H1 (cell line): ENCODE results near the gene AK2. TPM values are rescaled to one million over a fixed set of nuclear protein-coding genes. Genes with fewer than 3 reads are reported as not detected.

Experiments used
- CTCF ChIA-PET: fragments of 300-600 bp; sonication (Branson Sonifier 250); formaldehyde crosslinking; loops from one replicate; lab custom pipeline; 2021; ENCODE audit not compliant: partially characterized antibody; lab: Charles Lee
- POLR2A ChIA-PET: fragments of 300-600 bp; sonication (Branson Sonifier 250); formaldehyde crosslinking; loops from one replicate; lab custom pipeline; 2021; ENCODE audit warnings: inconsistent platforms; ENCODE audit not compliant: partially characterized antibody; lab: Charles Lee
- DNase-seq, 2 experiments: peaks; one replicate each; pipeline versions ENCODE4 v3.0.0 to v3.0.0-alpha.2; 2010 to 2022; ENCODE audit warnings: low spot score in 2 of 2, low read depth in 1 of 2, mixed read lengths in 1 of 2
- FAIRE-seq: peaks from 2 replicates; lab custom pipeline; 2011; peaks lifted over from hg19 to GRCh38; lab: Jason Lieb, UNC
- H2AFZ ChIP-seq: 2 replicates; pipeline ENCODE4 v1.8.1; 2012; ENCODE audit warnings: low read length, inconsistent platforms
- H2AK5ac ChIP-seq: 2 replicates; pipeline ENCODE4 v1.6.1; 2013; ENCODE audit warnings: low read depth, low read length
- H2BK120ac ChIP-seq: replicated peaks from 2 replicates; pipeline ENCODE3; 2013; ENCODE audit warnings: low read depth, low read length, inconsistent platforms
- H2BK12ac ChIP-seq: 2 replicates; pipeline ENCODE4 v1.6.1; 2013; ENCODE audit warnings: low read depth, low read length
- H2BK15ac ChIP-seq: 2 replicates; pipeline ENCODE4 v1.6.1; 2013; ENCODE audit warnings: low read length
- H2BK20ac ChIP-seq: 2 replicates; pipeline ENCODE4 v1.6.1; 2013; ENCODE audit warnings: low read length
- H2BK5ac ChIP-seq: 2 replicates; pipeline ENCODE4 v1.6.1; 2013; ENCODE audit warnings: low read depth, low read length
- H3K14ac ChIP-seq: 2 replicates; pipeline ENCODE4 v1.6.1; 2013; ENCODE audit warnings: inconsistent platforms; ENCODE audit not compliant: insufficient read length
- H3K18ac ChIP-seq: 2 replicates; pipeline ENCODE4 v1.6.1; 2013; ENCODE audit warnings: low read length; ENCODE audit errors: extremely low read depth
- H3K23ac ChIP-seq: 2 replicates; pipeline ENCODE4 v1.6.1; 2013; ENCODE audit warnings: inconsistent platforms; ENCODE audit not compliant: insufficient read length
- H3K23me2 ChIP-seq: 2 replicates; pipeline ENCODE4 v1.6.1; 2013; ENCODE audit warnings: low read depth, low read length
- H3K27ac ChIP-seq: 2 replicates; pipeline ENCODE4 v1.6.1; 2011; ENCODE audit warnings: low read depth, low read length, inconsistent platforms
- H3K27me3 ChIP-seq, 4 experiments: replicated peaks in 1 of 4; 1 replicate in 1 of 4; 2 replicates in 3 of 4; pipeline versions ENCODE4 v1.6.1 to v1.8.1; 2011 to 2013; ENCODE audit warnings: low read length in 3 of 4, mild to moderate bottlenecking in 3 of 4, inconsistent platforms in 2 of 4, mixed read lengths in 2 of 4, moderate library complexity in 1 of 4; ENCODE audit not compliant: control insufficient read depth in 3 of 4, insufficient read depth in 3 of 4; ENCODE audit errors: extremely low read depth in 1 of 4
- H3K36me3 ChIP-seq, 4 experiments: 2 replicates each; pipeline versions ENCODE4 v1.6.1 to v1.8.1; 2011 to 2013; ENCODE audit warnings: mild to moderate bottlenecking in 4 of 4, low read length in 3 of 4, moderate library complexity in 2 of 4, control low read depth in 1 of 4, inconsistent platforms in 1 of 4; ENCODE audit not compliant: insufficient read depth in 4 of 4, control insufficient read depth in 2 of 4
- H3K4ac ChIP-seq: replicated peaks from 2 replicates; pipeline ENCODE3; 2013; ENCODE audit warnings: low read length, low read depth, mixed read lengths, inconsistent platforms; ENCODE audit not compliant: insufficient read length
- H3K4me1 ChIP-seq, 4 experiments: replicated peaks in 1 of 4; 1 replicate in 1 of 4; 2 replicates in 3 of 4; pipeline versions ENCODE4 v1.6.1 to v1.8.1; 2011 to 2013; ENCODE audit warnings: low read length in 3 of 4, inconsistent platforms in 2 of 4, mixed read lengths in 1 of 4; ENCODE audit not compliant: insufficient read depth in 4 of 4, control insufficient read depth in 3 of 4
- H3K4me2 ChIP-seq, 2 experiments: 2 replicates each; pipeline versions ENCODE4 v1.6.1 to v1.8.1; 2011 to 2013; ENCODE audit warnings: low read depth in 2 of 2, low read length in 2 of 2, control low read depth in 1 of 2, inconsistent platforms in 1 of 2, mild to moderate bottlenecking in 1 of 2; ENCODE audit not compliant: insufficient read depth in 1 of 2
- H3K4me3 ChIP-seq, 4 experiments: fragments of 200-600, 300-600 bp in 1 of 4; sonication (generic), shearing (Covaris generic), sonication (Bioruptor Twin) in 1 of 4; 2 replicates each; pipeline versions ENCODE4 v1.5.1 to v1.8.1; 2011 to 2016; ENCODE audit warnings: low read length in 4 of 4, low read depth in 3 of 4, control low read depth in 2 of 4, inconsistent platforms in 2 of 4, mild to moderate bottlenecking in 2 of 4, mixed read lengths in 1 of 4, moderate library complexity in 1 of 4; ENCODE audit not compliant: insufficient read depth in 2 of 4; ENCODE audit errors: extremely low read depth in 1 of 4
- H3K56ac ChIP-seq: replicated peaks from 2 replicates; pipeline ENCODE3; 2013; ENCODE audit warnings: low read depth, mild to moderate bottlenecking, mixed read lengths, low read length, inconsistent platforms; ENCODE audit not compliant: insufficient read length
- H3K79me1 ChIP-seq: 2 replicates; pipeline ENCODE4 v1.6.1; 2013; ENCODE audit warnings: low read depth, low read length, control low read depth
- H3K79me2 ChIP-seq, 2 experiments: 2 replicates each; pipeline versions ENCODE4 v1.6.1 to v1.8.1; 2012 to 2013; ENCODE audit warnings: low read length in 2 of 2, mild to moderate bottlenecking in 2 of 2, inconsistent platforms in 1 of 2; ENCODE audit not compliant: insufficient read depth in 2 of 2, control insufficient read depth in 1 of 2
- H3K9ac ChIP-seq, 4 experiments: replicated peaks in 1 of 4; 1 replicate in 1 of 4; 2 replicates in 3 of 4; pipeline versions ENCODE4 v1.6.1 to v1.8.1; 2011 to 2013; ENCODE audit warnings: low read depth in 3 of 4, low read length in 3 of 4, control low read depth in 2 of 4, mild to moderate bottlenecking in 2 of 4, moderate library complexity in 2 of 4, inconsistent platforms in 1 of 4; ENCODE audit errors: extremely low read depth in 1 of 4
- H3K9me3 ChIP-seq, 2 experiments: 2 replicates each; pipeline versions ENCODE4 v1.6.1 to v1.8.1; 2012 to 2013; ENCODE audit warnings: mild to moderate bottlenecking in 2 of 2, moderate library complexity in 2 of 2, control low read depth in 1 of 2, inconsistent platforms in 1 of 2, low read depth in 1 of 2, low read length in 1 of 2, mixed read lengths in 1 of 2; ENCODE audit not compliant: insufficient read depth in 2 of 2
- H4K20me1 ChIP-seq, 2 experiments: replicated peaks in 1 of 2; 2 replicates each; pipeline versions ENCODE3 to v1.8.1; 2011 to 2013; ENCODE audit warnings: inconsistent platforms in 2 of 2, low read length in 2 of 2, mild to moderate bottlenecking in 1 of 2; ENCODE audit not compliant: insufficient read depth in 2 of 2, control insufficient read depth in 1 of 2
- H4K5ac ChIP-seq: 2 replicates; pipeline ENCODE4 v1.6.1; 2013; ENCODE audit warnings: low read length, low read depth, mixed read lengths, inconsistent platforms; ENCODE audit not compliant: insufficient read length
- H4K8ac ChIP-seq: 2 replicates; pipeline ENCODE4 v1.8.0; 2013; ENCODE audit warnings: mild to moderate bottlenecking, moderate library complexity, low read length, inconsistent platforms; ENCODE audit not compliant: insufficient read depth; ENCODE audit errors: extremely low read depth
- H4K91ac ChIP-seq: replicated peaks from 2 replicates; pipeline ENCODE3; 2013; ENCODE audit warnings: low read length, mixed read lengths, inconsistent platforms; ENCODE audit not compliant: insufficient read length
- EP300 ChIP-seq, 2 experiments: IDR thresholded peaks; 1 replicate in 1 of 2; 2 replicates in 1 of 2; pipeline ENCODE4 v1.6.1; 2011 to 2012; ENCODE audit warnings: low read depth in 2 of 2, low read length in 2 of 2, mild to moderate bottlenecking in 2 of 2, borderline replicate concordance in 1 of 2, inconsistent platforms in 1 of 2, moderate library complexity in 1 of 2
- NRF1 ChIP-seq: IDR thresholded peaks from 2 replicates; pipeline ENCODE4 v1.6.1; 2011; ENCODE audit warnings: mild to moderate bottlenecking, low read depth, low read length, improper control_type of control experiment
- RBBP5 ChIP-seq: IDR thresholded peaks from 2 replicates; pipeline ENCODE4 v1.7.1; 2012; ENCODE audit warnings: low read depth, mild to moderate bottlenecking, inconsistent platforms, low read length, moderate library complexity, borderline replicate concordance
- RXRA ChIP-seq: IDR thresholded peaks from 2 replicates; pipeline ENCODE4 v1.6.1; 2011; ENCODE audit warnings: low read depth, mild to moderate bottlenecking, low read length, moderate library complexity; ENCODE audit not compliant: insufficient read depth
- SAP30 ChIP-seq: fragments of 300-600 bp; sonication (generic); IDR thresholded peaks from 2 replicates; pipeline ENCODE4 v1.7.1; 2012; ENCODE audit warnings: low read length, moderate library complexity, mild to moderate bottlenecking, inconsistent platforms; ENCODE audit not compliant: insufficient read depth, insufficient replicate concordance
- SP1 ChIP-seq: IDR thresholded peaks from 2 replicates; pipeline ENCODE4 v1.6.1; 2011; ENCODE audit warnings: low read depth, low read length
- TAF1 ChIP-seq: IDR thresholded peaks from 2 replicates; pipeline ENCODE4 v1.6.1; 2011; ENCODE audit warnings: mild to moderate bottlenecking, low read depth, low read length
- WGBS, 2 experiments: shearing (Covaris generic) in 1 of 2; methylation state at CpG; one replicate each; pipeline versions ENCODE4 v1.1.6 to v1.1.7; 2013 to 2015; ENCODE audit warnings: low lambda C conversion rate in 2 of 2, mixed read lengths in 2 of 2, inconsistent platforms in 1 of 2, low coverage in 1 of 2, missing lambda C conversion rate in 1 of 2; ENCODE audit not compliant: insufficient replicate concordance in 2 of 2, insufficient coverage in 1 of 2, insufficient read length in 1 of 2; ENCODE audit errors: extremely low coverage in 1 of 2, missing lambda C conversion rate in 1 of 2; 5-methylcytosine and 5-hydroxymethylcytosine counted together
- polyA plus RNA-seq, 7 experiments: library from polyadenylated mRNA; depleted of rRNA in 3 of 7; stranded (reverse) in 5 of 7; unstranded in 2 of 7; fragments of >200 nt in 5 of 7; fragments of 200-250 nt in 2 of 7; gene quantifications; 1 replicate in 5 of 7; 2 replicates in 1 of 7; 4 replicates in 1 of 7; pipeline versions ENCODE4 v1.2.1 to v1.2.3, GENCODE V29; 2011 to 2013; ENCODE audit warnings: missing spikeins in 2 of 7, mixed read lengths in 2 of 7
- total RNA-seq: library from RNA; stranded (reverse); fragmentation: NEBNext Ultra II Directional; extraction: Animal tissue kit (Norgen Biotek cat#: 25700); gene quantifications from 2 replicates; pipeline ENCODE4 v1.2.1, GENCODE V29; 2021
- TF ChIP-seq, protein P1 (sequence below): IDR thresholded peaks from 2 replicates; pipeline ENCODE4 v1.6.1; 2012; ENCODE audit warnings: inconsistent platforms
- TF ChIP-seq, protein P2 (sequence below), 3 experiments: IDR thresholded peaks; 1 replicate in 2 of 3; 2 replicates in 1 of 3; pipeline versions ENCODE4 v1.5.1 to v1.6.1; 2011; ENCODE audit warnings: low read length in 3 of 3, mild to moderate bottlenecking in 3 of 3, inconsistent platforms in 2 of 3, low read depth in 1 of 3, moderate library complexity in 1 of 3; ENCODE audit not compliant: insufficient read depth in 1 of 3; ENCODE audit errors: control extremely low read depth in 1 of 3

AK2 gene
- total and polyA plus RNA-seq, 2 of the 8 experiments (the other 6 are each of a cell fraction or from before 2014, with no cell fraction given), result 92.3 to 137 TPM

DNA sequence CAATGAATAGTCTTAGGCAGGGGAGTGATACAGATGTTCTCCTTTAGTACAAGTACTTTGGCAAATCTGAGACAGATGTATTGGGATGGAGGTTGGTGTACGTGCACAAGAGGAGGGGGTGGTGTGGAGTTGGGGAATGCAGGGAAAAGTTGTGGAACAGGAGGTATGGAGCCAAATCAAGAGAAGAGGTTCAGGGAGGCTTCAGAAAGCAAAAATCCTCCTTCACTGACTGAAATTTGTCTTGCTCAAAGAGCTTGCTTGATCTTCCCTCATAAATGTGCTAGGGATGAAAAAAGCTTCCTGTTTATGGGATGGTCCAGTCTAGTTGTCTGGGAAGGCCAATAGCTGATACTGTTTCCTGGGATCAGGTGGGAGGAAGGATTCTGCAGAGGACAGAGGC is 77.9 kb downstream of the AK2 start:
- Histone ChIP-seq H3K14ac (no peak overlapping the region), H3K4ac (no peak overlapping the region), H3K79me1 (peaks cover 2% of the 10 kb centered on the region; the same call in 1 of the 2 replicates), H3K23ac (no peak overlapping the region), H3K9ac (no peak overlapping the region), H2BK15ac (no peak overlapping the region), H3K18ac (no peak overlapping the region), H2BK120ac (no peak overlapping the region), H3K23me2 (no peaks in the 10 kb centered on the region; the same call in 1 of the 2 replicates), H3K4me3 (no peak overlapping the region), H3K79me2 (peaks cover 0 to 37% of the 10 kb centered on the region in 2 experiments; a peak in 2 of 4 replicates), H3K27ac (no peak overlapping the region), H3K56ac (no peak overlapping the region), H4K91ac (no peak overlapping the region), H2BK12ac (no peak overlapping the region), H3K4me2 (no peak overlapping the region), H2AFZ (no peak overlapping the region), H3K9me3 (no peaks in the 10 kb centered on the region), H3K36me3 (no peaks in the 10 kb centered on the region), H2BK20ac (no peak overlapping the region), H3K4me1 (peaks cover 0 to 5% (median 1%) of the 10 kb centered on the region in 4 experiments; a peak in 3 of 7 replicates), H4K20me1 (peaks cover 4 to 15% of the 10 kb centered on the region in 2 experiments), H2AK5ac (no peak overlapping the region), H4K5ac (no peak overlapping the region), H2BK5ac (no peak overlapping the region), H4K8ac (no peak overlapping the region), H3K27me3 (peaks cover 0 to 4% (median 0%) of the 10 kb centered on the region in 4 experiments; a peak in 1 of 7 replicates)
- CTCF ChIA-PET, result interaction anchor here (0.6 to 5.2 kb wide), 4 partner anchors 9 to 314 kb away, joined by 3 to 34 read pairs (median 3); no protein-coding TSS in a partner anchor
- POLR2A ChIA-PET, result interaction anchor here (1.2 to 1.7 kb wide), 2 partner anchors 11 to 12 kb away, joined by 3 read pairs; no protein-coding TSS in a partner anchor
- no peak for DNase-seq
- FAIRE-seq, result no peak
- 74% methylated on average over 1 of the region's 1 CpG; no CpG with 5 or more reads in 1 of the 2 experiments for WGBS, 2 experiments
- TF ChIP-seq NRF1 (no peak), SP1 (no peak), SAP30 (no peak), EP300 (IDR thresholded peaks at IDR 0.05; ENCODE audit: borderline replicate concordance in 1 of 2, low read depth in 2 of 2, low read length in 2 of 2) (no peak), RBBP5 (no peak), RXRA (no peak), TAF1 (no peak)
- TF ChIP-seq, protein P1, sequence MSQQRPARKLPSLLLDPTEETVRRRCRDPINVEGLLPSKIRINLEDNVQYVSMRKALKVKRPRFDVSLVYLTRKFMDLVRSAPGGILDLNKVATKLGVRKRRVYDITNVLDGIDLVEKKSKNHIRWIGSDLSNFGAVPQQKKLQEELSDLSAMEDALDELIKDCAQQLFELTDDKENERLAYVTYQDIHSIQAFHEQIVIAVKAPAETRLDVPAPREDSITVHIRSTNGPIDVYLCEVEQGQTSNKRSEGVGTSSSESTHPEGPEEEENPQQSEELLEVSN, result no peak
- TF ChIP-seq, protein P2, sequence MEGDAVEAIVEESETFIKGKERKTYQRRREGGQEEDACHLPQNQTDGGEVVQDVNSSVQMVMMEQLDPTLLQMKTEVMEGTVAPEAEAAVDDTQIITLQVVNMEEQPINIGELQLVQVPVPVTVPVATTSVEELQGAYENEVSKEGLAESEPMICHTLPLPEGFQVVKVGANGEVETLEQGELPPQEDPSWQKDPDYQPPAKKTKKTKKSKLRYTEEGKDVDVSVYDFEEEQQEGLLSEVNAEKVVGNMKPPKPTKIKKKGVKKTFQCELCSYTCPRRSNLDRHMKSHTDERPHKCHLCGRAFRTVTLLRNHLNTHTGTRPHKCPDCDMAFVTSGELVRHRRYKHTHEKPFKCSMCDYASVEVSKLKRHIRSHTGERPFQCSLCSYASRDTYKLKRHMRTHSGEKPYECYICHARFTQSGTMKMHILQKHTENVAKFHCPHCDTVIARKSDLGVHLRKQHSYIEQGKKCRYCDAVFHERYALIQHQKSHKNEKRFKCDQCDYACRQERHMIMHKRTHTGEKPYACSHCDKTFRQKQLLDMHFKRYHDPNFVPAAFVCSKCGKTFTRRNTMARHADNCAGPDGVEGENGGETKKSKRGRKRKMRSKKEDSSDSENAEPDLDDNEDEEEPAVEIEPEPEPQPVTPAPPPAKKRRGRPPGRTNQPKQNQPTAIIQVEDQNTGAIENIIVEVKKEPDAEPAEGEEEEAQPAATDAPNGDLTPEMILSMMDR (IDR thresholded peaks at IDR 0.05; ENCODE audit: control extremely low read depth in 1 of 3, insufficient read depth in 1 of 3, low read depth in 1 of 3, low read length in 3 of 3), result no peak
